ENCODE results near the gene MTTP.

- TF ChIP-seq CTCF (conservative IDR thresholded peaks at IDR 0.05; ENCODE audit: low read length): no peak
- TF ChIP-seq EZH2phosphoT487 (IDR thresholded peaks at IDR 0.05; ENCODE audit: borderline replicate concordance, low read depth, low read length): no peak
Observed at GRCh38 chr4:99653916-99654315, 79.3 kb downstream of the MTTP start.

Data from OCI-LY7 (cell line).